Mammary epithelial cell (primary cell): ENCODE data around the gene CCDC172.

Source experiments
- EZH2 ChIP-seq: IDR thresholded peaks from 2 replicates; pipeline ENCODE4 v1.6.1; 2012; ENCODE audit warnings: low read length, inconsistent platforms, borderline replicate concordance
- TF ChIP-seq, protein P1 (sequence below), 2 donors: IDR thresholded peaks in 1 of 2; conservative IDR thresholded peaks in 1 of 2; 2 replicates each; pipeline ENCODE4 v1.5.1; 2011 to 2012; ENCODE audit warnings: inconsistent platforms in 2 of 2, low read length in 2 of 2, mild to moderate bottlenecking in 2 of 2, control low read depth in 1 of 2, low read depth in 1 of 2; ENCODE audit not compliant: insufficient read depth in 1 of 2; ENCODE audit errors: extremely low read depth in 1 of 2

DNA sequence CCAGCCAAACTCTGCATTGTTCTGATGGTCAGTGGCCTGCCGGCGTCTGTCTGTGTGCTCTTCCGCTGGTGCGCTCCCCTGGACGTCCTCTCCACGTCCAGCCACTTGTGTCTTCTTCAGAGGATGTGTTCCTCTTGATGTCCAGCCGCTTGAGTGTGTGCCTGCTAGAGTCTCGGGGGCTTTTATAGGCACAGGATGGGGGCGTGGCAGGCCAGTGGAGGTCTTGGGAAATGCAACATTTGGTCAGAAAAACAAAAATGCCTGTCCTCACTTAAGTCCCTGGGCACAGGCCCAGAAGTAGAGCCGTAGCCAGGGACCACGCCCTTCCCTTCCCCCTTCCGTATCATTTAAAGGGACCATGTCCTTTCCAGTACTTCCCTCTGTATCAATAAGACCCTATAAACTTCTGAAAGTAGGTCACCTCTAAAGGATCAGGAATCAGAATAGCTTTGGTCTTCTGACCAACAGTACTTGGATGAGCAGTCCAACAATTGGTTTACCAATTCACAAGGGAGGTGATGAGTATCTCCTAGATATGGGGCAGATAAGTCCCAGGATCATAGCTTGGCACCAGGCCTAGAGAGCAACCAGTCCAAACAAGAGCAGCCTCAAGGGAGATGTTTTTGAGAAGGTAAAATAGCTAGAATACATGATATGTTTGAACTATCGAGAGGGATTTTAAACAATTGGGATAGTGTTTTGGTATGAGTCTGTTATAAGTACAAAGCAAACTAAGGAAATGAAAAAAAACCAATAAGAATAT, 71.2 kb downstream of the CCDC172 start:
- no peak for TF ChIP-seq EZH2
- TF ChIP-seq, protein P1, sequence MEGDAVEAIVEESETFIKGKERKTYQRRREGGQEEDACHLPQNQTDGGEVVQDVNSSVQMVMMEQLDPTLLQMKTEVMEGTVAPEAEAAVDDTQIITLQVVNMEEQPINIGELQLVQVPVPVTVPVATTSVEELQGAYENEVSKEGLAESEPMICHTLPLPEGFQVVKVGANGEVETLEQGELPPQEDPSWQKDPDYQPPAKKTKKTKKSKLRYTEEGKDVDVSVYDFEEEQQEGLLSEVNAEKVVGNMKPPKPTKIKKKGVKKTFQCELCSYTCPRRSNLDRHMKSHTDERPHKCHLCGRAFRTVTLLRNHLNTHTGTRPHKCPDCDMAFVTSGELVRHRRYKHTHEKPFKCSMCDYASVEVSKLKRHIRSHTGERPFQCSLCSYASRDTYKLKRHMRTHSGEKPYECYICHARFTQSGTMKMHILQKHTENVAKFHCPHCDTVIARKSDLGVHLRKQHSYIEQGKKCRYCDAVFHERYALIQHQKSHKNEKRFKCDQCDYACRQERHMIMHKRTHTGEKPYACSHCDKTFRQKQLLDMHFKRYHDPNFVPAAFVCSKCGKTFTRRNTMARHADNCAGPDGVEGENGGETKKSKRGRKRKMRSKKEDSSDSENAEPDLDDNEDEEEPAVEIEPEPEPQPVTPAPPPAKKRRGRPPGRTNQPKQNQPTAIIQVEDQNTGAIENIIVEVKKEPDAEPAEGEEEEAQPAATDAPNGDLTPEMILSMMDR (conservative IDR thresholded peaks at IDR 0.05 in 1 of 2, IDR thresholded peaks at IDR 0.05 in 1 of 2; ENCODE audit: extremely low read depth in 1 of 2, insufficient read depth in 1 of 2, low read depth in 1 of 2, low read length in 2 of 2) = no peak
